ENCODE measurements around the gene MYOM3.

MYOM3 gene

DNA sequence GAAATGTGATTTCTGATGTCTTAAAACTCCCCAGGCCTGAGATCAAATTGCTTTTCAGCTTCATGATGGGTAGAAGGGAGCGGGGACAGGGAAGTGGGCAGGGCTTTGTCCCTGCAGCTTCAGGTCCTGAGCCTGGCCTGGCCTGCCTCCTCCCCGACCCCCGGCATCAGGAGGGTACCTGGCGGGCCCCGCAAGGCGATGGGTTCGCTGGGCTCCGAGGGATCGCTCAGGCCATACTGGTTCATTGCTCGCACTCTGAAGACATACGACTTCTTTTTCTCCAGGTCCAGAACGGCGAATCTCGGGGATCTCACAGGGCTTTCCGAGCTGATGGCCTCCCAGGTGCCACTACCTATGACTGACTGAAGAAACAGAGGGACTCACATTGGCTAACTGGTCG, 25.5 kb downstream of the MYOM3 start:
- TF ChIP-seq, protein P1, sequence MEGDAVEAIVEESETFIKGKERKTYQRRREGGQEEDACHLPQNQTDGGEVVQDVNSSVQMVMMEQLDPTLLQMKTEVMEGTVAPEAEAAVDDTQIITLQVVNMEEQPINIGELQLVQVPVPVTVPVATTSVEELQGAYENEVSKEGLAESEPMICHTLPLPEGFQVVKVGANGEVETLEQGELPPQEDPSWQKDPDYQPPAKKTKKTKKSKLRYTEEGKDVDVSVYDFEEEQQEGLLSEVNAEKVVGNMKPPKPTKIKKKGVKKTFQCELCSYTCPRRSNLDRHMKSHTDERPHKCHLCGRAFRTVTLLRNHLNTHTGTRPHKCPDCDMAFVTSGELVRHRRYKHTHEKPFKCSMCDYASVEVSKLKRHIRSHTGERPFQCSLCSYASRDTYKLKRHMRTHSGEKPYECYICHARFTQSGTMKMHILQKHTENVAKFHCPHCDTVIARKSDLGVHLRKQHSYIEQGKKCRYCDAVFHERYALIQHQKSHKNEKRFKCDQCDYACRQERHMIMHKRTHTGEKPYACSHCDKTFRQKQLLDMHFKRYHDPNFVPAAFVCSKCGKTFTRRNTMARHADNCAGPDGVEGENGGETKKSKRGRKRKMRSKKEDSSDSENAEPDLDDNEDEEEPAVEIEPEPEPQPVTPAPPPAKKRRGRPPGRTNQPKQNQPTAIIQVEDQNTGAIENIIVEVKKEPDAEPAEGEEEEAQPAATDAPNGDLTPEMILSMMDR (IDR thresholded peaks at IDR 0.05; ENCODE audit: low read depth, low read length, missing control alignments), result no peak
- H3K4me3 ChIP-seq (ENCODE audit: low read depth, low read length), result no peak overlapping the region
- DNase-seq (ENCODE audit: low read depth), result no peak
- in situ Hi-C loops (cut with HindIII; ENCODE audit: low sequenced_read_pairs), result loop anchor here (5.0 to 10.0 kb wide), 2 partner anchors 51 to 122 kb away; no protein-coding TSS in a partner anchor

DNA sequence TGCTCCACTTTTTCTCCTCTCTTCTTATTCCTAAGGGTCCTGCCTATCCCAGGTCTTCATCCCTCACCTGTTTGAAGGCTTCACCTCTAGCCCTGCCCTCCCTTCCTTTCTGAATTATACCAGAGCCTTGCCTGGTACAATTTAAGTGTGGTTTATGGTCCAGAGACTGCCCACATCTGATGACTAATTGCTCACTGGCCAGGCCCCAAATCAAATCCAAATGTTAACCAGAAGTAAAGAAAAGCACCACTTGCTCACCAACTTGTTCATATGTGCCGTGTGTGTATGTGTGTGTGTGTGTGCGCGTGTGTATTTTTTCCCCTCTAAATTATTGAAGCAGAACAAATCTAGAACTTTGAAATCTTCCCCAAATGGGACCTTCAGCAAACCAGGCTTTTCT, 26.4 kb downstream of the MYOM3 start:
- DNase-seq (ENCODE audit: low read depth), result peak; percentile 5
- TF ChIP-seq, protein P1 (IDR thresholded peaks at IDR 0.05; ENCODE audit: low read depth, low read length, missing control alignments), result no peak
- in situ Hi-C loops (cut with HindIII; ENCODE audit: low sequenced_read_pairs), result loop anchor here (5.0 to 10.0 kb wide), 2 partner anchors 52 to 121 kb away; no protein-coding TSS in a partner anchor
- H3K4me3 ChIP-seq (ENCODE audit: low read depth, low read length), result no peak overlapping the region

DNA sequence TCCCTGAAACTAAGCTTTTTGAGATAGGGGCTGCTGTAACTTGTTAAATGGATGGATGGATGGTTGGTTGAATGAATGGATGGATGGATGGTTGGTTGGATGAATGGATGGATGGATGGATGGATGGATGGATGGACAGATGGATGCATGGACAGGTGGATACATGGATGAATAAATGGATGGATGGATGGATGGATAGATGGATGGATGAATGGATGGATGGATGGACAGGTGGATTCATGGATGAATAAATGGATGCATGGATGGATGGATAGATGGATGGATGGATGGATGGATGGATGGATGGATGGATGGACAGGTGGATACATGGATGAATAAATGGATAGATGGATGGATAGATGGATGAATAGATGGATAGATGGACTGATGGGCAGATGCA, 26.9 kb downstream of the MYOM3 start:
- TF ChIP-seq, protein P1 (IDR thresholded peaks at IDR 0.05; ENCODE audit: low read depth, low read length, missing control alignments), result no peak
- H3K4me3 ChIP-seq (ENCODE audit: low read depth, low read length), result no peak overlapping the region
- DNase-seq (ENCODE audit: low read depth), result no peak
- in situ Hi-C loops (cut with HindIII; ENCODE audit: low sequenced_read_pairs), result loop anchor here (5.0 to 10.0 kb wide), 2 partner anchors 52 to 120 kb away; no protein-coding TSS in a partner anchor

DNA sequence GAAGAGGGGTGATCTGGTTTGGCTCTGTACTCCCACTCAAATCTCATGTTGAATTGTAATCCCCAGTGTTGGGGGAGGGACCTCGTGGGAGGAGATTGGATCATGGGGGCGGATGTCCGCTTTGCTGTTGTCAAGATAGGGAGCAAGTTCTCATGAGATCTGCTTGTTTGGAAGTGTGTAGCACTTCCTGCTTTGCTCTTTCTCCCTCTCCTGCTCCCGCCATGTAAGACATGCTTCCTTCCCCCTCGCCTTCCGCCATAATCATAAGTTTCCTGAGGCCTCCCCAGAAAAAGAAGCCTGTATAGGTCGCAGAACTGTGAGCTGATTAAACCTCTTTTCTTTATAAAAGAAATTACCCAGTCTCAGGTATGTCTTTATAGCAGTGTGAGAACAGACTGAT, 27.9 kb downstream of the MYOM3 start:
- no peak overlapping the region for H3K4me3 ChIP-seq (ENCODE audit: low read depth, low read length)
- no peak for DNase-seq (ENCODE audit: low read depth)
- TF ChIP-seq, protein P1 (IDR thresholded peaks at IDR 0.05; ENCODE audit: low read depth, low read length, missing control alignments), result no peak
- in situ Hi-C loops (cut with HindIII; ENCODE audit: low sequenced_read_pairs), result loop anchor here (10.0 kb wide), 1 partner anchor 119 kb away; no protein-coding TSS in a partner anchor

DNA sequence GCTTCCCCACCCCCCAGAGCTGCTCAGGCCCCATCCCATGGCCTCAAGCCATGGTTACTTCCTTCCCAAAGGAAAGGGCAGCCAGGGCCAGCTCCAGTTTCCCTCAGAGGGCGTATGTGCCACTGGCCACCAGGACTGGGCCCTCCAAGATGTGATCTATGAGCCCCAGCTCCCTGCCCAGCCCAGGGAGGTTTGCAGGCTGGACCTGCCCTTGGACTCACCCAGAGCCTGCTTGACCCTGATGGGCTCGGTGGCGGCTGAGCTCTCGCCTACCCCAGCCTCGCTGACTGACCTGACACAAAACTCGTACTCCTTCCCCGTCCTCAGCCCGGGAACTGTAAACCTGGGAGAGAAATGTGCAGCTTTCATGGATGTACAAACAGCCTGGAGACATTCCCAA, 29.6 kb downstream of the MYOM3 start:
- TF ChIP-seq, protein P1 (IDR thresholded peaks at IDR 0.05; ENCODE audit: low read depth, low read length, missing control alignments), result no peak
- in situ Hi-C loops (cut with HindIII; ENCODE audit: low sequenced_read_pairs), result loop anchor here (10.0 kb wide), 1 partner anchor 118 kb away; no protein-coding TSS in a partner anchor
- no peak overlapping the region for H3K4me3 ChIP-seq (ENCODE audit: low read depth, low read length)
- no peak for DNase-seq (ENCODE audit: low read depth)

DNA sequence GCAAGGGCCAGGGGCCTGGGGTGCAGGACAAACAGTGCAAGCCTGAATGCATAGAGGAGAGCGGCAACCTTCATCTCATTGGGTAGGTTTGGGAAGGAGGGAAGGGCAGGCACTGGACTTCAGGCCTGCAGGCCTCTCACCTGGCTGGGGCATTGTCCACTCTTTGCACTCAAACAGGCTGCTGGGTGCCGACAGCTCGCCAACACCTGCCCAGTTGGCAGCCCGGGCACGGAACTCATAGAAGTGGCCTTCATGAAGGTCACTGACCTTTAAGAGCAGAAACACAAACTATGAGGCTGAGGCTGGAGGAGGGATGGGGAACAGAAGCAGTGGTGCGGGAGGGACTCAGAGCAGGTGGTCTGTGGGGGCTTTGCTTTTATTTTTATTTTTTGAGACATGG, 30.7 kb downstream of the MYOM3 start:
- TF ChIP-seq, protein P1 (IDR thresholded peaks at IDR 0.05; ENCODE audit: low read depth, low read length, missing control alignments), result no peak
- in situ Hi-C loops (cut with HindIII; ENCODE audit: low sequenced_read_pairs), result loop anchor here (10.0 kb wide), 1 partner anchor 116 kb away; no protein-coding TSS in a partner anchor
- no peak for DNase-seq (ENCODE audit: low read depth)
- no peak overlapping the region for H3K4me3 ChIP-seq (ENCODE audit: low read depth, low read length)
